HG03103 (cell line): ENCODE data around the gene LDLRAD4.

Source experiments
- ATAC-seq: cut with Tn5 transposase; IDR thresholded peaks from one replicate; pipeline ENCODE4 v1.9.1; 2021; ENCODE audit warnings: low read depth; ENCODE audit not compliant: unreplicated experiment

LDLRAD4 gene

GRCh38 chr18:13452388-13452811, 233.8 kb downstream of the LDLRAD4 start:
- no peak for ATAC-seq

- no peak for ATAC-seq
Observed at GRCh38 chr18:13452871-13453680, 234.5 kb downstream of the LDLRAD4 start.

- no peak for ATAC-seq
Observed at GRCh38 chr18:13453714-13454113, 235.2 kb downstream of the LDLRAD4 start.

- ATAC-seq = no peak
Observed at GRCh38 chr18:13454363-13455150, 236.0 kb downstream of the LDLRAD4 start.

- ATAC-seq = no peak
Observed at GRCh38 chr18:13455471-13455870, 236.9 kb downstream of the LDLRAD4 start.

- peak; percentile 41 for ATAC-seq
Observed at GRCh38 chr18:13455960-13456481, 237.5 kb downstream of the LDLRAD4 start.

- ATAC-seq = no peak
Observed at GRCh38 chr18:13456736-13457271, 238.2 kb downstream of the LDLRAD4 start.

- ATAC-seq = no peak
Observed at GRCh38 chr18:13457327-13457726, 238.8 kb downstream of the LDLRAD4 start.

GRCh38 chr18:13460946-13461345, 242.4 kb downstream of the LDLRAD4 start:
- ATAC-seq = no peak

- no peak for ATAC-seq
Observed at GRCh38 chr18:13461469-13461868, 242.9 kb downstream of the LDLRAD4 start.

- ATAC-seq = no peak
Observed at GRCh38 chr18:13461936-13462335, 243.4 kb downstream of the LDLRAD4 start.

GRCh38 chr18:13462686-13463085, 244.1 kb downstream of the LDLRAD4 start:
- ATAC-seq = no peak

GRCh38 chr18:13463526-13464210, 245.1 kb downstream of the LDLRAD4 start:
- ATAC-seq = no peak

GRCh38 chr18:13464432-13465123, 246.0 kb downstream of the LDLRAD4 start:
- ATAC-seq = peak; percentile 91

GRCh38 chr18:13465124-13465446, 246.5 kb downstream of the LDLRAD4 start:
- ATAC-seq = no peak

- ATAC-seq = no peak
Observed at GRCh38 chr18:13465476-13465875, 246.9 kb downstream of the LDLRAD4 start.

GRCh38 chr18:13470516-13471197, 252.1 kb downstream of the LDLRAD4 start:
- ATAC-seq = no peak

GRCh38 chr18:13471198-13471845, 252.8 kb downstream of the LDLRAD4 start:
- ATAC-seq = no peak

- no peak for ATAC-seq
Observed at GRCh38 chr18:13471971-13472628, 253.5 kb downstream of the LDLRAD4 start.
